Measurements from ENCODE around the gene ST6GALNAC4.
"Not testable (repeated sequence)": the region's sequence is repeated elsewhere in the genome, so short reads cannot be mapped to it uniquely, and the experiment has no call there.

The ST6GALNAC4 gene

DNA sequence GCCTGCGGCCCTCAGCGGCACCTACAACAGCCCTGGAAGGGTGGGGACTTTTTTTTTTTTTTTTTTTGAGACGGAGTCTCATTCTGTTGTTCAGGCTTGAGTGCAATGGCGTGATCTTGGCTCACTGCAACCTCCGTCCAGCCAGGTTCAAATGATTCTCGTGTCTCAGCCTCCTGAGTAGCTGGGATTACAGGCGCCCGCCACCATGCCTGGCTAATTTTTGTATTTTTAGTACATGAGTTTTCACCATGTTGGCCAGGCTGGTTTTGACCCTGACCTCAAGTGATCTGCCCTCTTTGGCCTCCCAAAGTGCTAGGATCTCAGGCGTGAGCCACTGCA lies 46.7 kb downstream of the ST6GALNAC4 start:
- not testable (repeated sequence) for DNase-seq (ENCODE audit: low spot score)

- peak; percentile 71 for DNase-seq (ENCODE audit: low spot score)
Measured at GRCh38 chr9:127869310-127870152, 47.3 kb downstream of the ST6GALNAC4 start.

- DNase-seq (ENCODE audit: low spot score), result no peak
Measured at GRCh38 chr9:127868278-127868902, 48.5 kb downstream of the ST6GALNAC4 start.

DNA sequence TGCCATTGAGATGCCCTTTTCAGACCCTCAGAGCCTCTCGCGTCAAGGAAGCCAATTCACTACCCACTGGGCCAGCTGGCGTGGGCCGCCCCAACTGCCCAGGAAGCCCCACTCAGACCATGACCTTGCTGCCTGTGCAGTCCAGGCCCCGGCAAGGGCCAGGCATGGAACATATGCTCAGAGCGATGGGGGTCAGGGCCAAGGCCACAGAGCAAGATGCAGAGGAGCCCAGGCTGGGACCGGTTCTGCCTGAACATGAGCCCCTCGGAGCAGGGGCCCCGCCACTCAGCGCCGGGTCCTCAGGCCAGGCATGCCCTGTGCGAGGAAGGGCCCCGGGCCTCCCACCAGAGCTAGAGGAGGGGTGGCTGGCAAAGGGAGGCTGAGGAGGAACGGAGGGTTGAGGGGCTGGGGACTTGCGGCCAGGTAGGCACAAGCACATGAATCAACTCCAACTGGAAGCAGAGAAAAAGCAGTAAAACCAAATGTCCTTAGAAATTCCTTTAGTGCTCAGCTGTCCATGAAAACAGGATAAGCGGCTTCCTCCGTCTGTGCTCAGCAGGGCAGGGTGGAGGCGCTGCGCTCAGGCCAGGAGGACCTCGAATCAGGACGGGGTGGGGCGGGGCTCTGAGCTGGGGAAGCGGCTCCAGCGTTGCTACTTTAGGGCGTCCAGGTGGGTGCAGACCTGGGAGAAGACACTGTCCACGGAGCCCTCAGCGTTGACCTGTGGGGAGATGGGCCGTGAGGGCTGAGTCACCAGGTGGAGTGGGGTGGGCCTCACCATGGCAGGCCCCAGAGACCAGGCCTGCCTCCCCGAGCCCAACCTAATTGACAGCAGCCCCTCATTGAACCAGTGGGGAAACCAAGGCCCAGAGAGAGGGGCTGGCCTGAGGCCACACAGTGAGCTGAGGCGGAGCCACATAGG lies 49.2 kb downstream of the ST6GALNAC4 start:
- no peak for DNase-seq (ENCODE audit: low spot score)

DNA sequence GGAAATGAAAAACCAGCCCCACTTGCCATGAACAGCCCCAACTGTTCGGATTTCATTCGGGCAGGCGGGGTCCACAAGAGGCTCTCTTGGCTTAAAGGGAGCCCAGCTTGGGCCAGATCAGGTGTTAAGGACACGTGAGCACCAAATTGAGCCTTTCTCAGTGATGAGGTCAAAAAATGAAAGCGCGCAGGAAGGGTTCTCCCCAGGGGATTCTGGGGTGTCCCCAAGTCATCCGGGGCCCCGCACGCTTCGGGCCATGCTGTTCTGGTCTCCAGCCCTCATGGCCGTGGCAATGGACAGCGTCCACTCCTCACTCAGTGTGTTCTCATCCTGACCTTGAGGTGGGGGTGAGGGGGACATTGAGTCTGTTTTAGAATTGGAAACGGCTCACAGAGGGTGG lies 50.3 kb downstream of the ST6GALNAC4 start:
- DNase-seq (ENCODE audit: low spot score), result no peak

DNA sequence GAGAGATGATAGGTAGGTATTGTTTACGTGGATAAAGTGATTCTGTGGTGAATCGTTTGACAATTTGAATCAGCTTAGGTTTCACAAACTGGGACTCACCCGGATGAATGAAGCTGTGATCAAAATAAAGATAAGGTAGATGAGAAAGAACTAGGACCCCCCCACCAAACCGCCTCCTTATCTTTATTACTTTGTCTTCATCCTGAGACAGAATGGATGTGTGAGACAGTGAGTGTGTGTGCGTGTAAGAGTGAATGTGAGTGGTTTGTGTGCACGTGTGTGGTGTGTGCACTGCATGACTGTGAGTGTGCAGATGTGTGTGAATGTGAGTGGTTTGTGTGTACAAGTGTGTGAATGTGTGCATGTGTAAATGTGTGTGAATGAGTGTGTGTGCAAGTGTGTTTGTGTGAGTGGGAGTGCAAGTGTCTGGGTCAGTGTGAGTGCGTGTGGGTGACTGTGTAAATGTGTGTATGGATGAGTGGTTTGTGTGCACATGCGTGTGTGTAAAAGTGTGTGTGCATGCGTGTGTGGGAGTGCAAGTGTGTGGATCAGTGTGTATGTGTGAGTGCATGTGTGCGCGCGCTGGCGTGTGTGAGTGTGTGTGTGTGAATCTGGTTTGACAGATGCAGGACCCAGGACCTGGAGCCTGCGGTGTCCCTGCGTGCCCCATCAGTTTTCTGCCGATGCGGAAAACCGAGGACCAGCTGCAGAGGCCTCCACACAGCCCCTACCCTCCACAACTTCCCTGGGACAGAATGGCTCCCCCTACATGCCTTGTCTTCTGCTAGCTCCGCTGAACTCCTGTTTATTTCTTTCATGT lies 51.0 kb downstream of the ST6GALNAC4 start:
- DNase-seq (ENCODE audit: low spot score), result peak; percentile 16

DNA sequence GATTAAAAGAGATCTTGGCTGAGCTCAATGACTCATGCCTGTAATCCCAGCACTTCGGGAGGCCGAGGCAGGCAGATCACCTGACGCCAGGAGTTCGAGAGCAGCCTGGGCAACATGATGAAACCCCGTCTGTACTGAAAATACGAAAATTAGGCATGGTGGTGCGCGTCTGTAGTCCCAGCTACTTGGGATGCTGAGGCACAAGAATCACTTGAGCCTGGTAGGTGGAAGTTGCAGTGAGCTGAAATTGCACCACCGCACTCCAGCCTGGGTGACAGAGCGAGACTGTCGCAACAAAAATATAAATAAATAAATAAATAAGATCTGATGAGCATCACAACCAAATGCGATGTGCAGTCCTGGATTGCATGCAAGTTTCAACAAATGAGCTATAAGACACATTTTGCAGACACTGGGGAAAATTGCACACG lies 53.6 kb downstream of the ST6GALNAC4 start:
- no peak for DNase-seq (ENCODE audit: low spot score)

- DNase-seq (ENCODE audit: low spot score), result peak; percentile 65
Measured at GRCh38 chr9:127862075-127863011, 54.5 kb downstream of the ST6GALNAC4 start.

GRCh38 chr9:127860779-127861178 lies 56.1 kb downstream of the ST6GALNAC4 start:
- no peak for DNase-seq (ENCODE audit: low spot score)

DNA sequence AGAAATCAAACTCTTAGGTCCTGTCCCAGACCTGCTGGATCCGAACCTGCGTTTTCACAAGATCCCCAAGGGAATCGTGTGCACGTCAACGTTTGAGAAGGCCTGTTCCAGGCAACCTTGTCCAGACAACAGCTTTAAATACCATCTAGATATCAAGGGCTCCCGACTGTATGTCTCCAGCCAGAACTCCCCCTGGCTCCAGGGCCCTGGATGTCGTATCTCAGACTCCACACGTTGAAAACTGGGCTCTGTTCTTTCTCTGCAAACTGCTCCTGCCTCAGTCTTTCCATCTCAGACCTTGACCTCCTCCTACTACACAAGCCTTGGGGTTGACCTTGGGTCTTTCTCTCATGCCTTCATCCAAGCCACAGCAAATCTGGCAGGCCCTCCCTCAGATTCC lies 56.6 kb downstream of the ST6GALNAC4 start:
- no peak for DNase-seq (ENCODE audit: low spot score)

DNA sequence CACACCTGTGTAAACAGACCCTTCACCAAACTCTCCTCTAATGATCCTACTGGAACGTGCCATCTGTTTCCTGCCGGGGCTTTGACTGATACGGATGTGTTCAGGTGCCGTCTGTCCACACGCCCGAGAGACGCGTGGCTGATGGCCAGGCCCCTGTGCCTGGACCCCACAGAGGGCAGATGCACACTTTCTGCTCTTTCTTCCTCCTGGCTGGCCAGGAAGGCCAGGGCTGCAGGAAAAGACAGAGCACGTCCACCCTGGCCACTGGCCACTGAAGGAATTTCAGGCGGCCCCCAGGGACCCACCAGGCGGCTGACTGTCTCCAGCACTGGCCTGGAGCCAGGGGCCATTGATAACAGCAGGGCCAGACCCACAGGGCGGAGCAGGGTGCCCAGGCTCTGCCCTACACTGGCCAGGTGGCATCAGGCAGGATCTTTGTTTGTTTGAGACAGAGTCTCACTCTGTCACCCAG lies 58.8 kb downstream of the ST6GALNAC4 start:
- DNase-seq (ENCODE audit: low spot score), result no peak

Measured in CD4-positive, alpha-beta T cell treated with Interleukin-6 at 100 ng/mL for 8 hours (primary cell).